Islet precursor cell (in vitro differentiated cells): ENCODE measurements around the gene GAL3ST2.
"Not testable (repeated sequence)": the region's sequence is repeated elsewhere in the genome, so short reads cannot be mapped to it uniquely, and the experiment has no call there.

ENCODE experiments used
- DNase-seq: peaks from one replicate; pipeline ENCODE4 v3.0.0-alpha.2; 2018

GAL3ST2 gene

DNA sequence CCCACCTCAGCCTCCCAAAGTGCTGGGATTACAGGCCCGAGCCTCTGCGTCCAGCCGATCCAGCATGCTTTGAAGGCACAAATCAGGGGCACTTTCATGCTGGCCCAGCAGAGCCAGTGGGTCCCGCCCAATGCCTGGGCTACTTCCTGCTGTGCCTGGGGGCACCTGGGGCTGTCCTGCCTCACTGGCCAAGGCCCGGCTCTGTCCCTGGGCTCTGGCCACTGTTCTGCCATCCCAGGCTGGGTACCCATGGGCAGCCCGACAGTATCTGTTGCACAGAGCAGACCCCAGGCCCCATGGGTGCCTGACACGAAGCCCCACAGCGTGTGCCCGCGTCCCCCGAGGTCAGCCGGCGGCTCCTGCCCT, 6.8 kb upstream of the GAL3ST2 start:
- DNase-seq: peak; percentile 45

DNA sequence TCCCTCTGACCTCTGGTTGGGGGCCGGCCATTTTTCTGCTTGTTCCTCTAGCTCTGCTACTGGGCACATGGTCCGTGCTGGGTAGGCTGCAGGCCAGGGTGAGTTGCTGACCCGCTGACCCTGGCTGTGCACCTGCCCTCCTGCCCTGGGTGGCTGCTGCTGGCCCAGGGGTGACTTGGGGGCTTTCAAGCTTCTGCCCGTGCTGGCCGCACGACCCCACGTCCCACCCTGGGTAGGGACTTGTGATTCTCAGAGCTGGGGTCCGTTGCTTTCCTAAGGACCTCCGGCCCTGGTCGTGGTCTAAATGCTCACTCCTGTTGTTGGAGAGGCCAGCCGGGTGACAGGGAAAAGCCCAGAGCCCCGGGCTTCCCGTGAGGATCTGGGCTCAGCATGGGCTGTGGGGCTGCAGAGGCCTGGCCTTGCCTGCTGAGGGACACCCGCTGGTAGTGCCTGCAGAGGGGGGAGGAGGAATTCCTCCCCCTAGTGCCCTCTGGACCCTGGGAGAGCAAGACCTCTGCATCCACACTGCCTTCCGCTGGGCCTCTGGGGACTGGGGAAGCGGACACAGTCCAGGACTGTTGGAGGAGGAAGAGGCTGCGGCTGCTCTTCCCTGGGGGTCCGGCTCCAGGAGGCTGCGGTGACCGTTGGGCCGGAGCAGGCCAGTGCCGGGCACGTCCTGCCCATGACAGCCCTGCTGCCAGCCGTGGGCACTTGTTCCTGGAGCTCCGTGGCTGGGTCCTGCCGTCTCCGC, 6.3 kb upstream of the GAL3ST2 start:
- peak; percentile 56 for DNase-seq

- DNase-seq: no peak
These were observed 5.7 kb upstream of the GAL3ST2 start for GRCh38 chr2:241770936-241771285.

GRCh38 chr2:241771286-241772062, 5.1 kb upstream of the GAL3ST2 start:
- peak; percentile 53 for DNase-seq

DNA sequence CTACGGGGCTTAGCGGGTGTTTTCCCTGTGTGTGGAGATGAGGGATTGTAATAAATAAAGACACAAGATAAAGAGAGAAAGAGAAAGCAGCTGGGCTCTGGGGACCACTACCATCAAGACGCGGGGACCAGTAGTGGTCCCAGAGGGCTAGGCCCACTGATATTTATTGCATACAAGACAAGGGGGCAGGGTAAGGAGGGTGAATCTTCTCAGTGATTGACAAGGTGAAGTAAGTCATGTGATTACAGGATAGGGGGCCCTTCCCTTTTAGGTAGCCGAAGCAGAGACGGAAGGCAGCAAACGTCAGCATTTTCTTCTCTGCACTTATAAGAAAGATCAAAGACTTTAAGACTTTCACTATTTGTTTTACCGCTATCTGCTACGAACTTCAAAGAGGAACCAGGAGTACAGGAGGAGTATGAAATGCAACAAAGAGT, 4.5 kb upstream of the GAL3ST2 start:
- no peak for DNase-seq

DNA sequence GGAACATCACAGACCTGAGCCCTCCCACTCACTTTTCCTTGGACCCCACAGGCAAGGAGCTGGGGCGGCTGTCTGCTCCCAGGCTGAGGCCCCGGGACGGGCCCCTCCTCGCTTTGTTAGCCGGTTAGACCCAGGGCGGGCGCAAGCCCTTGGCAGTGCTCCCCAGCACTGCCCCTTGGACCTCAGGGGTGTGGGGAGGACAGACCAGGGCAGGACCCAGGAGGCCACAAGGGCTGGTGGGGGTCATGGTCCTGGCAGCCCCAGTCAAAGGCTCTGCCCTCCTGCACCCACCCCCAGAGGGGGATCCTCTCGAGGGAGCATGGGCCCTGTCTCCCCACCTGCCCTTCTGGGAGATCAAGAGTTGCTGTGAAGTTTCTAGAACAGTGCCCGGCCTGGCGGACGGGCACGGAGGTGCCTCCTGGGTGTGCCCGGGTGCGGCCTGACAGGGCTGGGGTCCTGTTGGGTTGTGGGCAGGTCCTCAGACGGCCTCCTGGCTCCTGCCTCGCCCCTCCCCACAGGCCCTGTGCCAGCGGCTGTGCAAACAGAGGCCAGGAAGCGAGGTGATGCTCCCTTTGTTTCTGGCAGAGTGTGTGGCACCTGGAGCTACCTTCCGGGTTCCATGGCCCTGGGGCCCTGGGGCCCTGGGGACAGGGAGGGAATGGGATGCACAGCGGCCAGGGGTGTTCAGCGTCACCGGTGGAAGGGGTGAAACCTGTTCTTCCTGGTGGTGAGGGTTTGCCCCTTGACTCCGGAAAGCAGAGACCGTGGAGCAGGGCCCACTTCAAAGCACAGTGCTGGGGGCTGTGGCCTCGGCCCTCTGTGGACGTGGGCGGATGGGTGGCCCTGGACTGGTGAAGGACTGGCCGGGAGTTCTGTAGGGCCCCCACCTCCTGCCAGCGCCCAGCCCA, 2.9 kb upstream of the GAL3ST2 start:
- DNase-seq: no peak

DNA sequence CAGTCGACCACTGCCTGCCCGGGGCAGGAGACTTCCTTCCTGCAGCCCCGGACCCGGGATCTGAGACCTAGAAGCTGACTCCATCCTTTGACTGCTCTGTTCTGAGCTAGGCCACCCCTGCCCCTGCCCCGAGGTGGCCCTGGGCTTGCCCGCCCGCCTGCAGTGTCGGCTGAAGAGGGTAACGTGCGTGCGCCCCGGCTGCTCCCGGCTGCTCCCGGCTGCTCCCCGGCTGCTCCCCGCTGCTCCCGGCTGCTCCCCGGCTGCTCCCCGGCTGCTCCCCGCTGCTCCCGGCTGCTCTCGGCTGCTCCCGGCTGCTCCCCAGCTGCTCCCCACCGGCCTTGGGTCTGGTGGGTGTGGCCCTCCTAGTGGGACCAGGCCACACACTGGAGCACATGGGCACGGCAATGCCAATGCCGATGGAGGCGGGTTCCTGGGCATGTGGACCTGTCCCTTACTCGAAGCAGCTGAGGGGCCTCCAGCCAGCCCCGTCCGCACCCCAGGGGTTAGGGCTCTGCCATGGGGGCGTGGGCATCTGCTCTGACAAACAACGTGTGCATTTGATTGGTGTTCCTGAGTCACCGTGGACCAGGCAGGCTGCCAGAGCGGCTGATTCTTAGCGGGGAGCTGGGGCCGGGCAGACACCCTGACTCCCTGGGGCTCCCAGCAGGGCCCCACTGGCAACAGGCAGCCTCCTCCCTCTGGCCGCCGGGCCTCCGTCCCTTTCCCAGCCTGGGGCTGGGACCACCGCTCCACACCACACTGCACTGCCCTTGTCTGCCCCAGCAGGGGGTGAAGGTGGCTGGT, 2.0 kb upstream of the GAL3ST2 start:
- peak; percentile 49 for DNase-seq

- peak; percentile 48 for DNase-seq
These were observed 1.1 kb upstream of the GAL3ST2 start for GRCh38 chr2:241775223-241776177.

- no peak for DNase-seq
These were observed 606 bp downstream of the GAL3ST2 start for GRCh38 chr2:241777170-241777685.

DNA sequence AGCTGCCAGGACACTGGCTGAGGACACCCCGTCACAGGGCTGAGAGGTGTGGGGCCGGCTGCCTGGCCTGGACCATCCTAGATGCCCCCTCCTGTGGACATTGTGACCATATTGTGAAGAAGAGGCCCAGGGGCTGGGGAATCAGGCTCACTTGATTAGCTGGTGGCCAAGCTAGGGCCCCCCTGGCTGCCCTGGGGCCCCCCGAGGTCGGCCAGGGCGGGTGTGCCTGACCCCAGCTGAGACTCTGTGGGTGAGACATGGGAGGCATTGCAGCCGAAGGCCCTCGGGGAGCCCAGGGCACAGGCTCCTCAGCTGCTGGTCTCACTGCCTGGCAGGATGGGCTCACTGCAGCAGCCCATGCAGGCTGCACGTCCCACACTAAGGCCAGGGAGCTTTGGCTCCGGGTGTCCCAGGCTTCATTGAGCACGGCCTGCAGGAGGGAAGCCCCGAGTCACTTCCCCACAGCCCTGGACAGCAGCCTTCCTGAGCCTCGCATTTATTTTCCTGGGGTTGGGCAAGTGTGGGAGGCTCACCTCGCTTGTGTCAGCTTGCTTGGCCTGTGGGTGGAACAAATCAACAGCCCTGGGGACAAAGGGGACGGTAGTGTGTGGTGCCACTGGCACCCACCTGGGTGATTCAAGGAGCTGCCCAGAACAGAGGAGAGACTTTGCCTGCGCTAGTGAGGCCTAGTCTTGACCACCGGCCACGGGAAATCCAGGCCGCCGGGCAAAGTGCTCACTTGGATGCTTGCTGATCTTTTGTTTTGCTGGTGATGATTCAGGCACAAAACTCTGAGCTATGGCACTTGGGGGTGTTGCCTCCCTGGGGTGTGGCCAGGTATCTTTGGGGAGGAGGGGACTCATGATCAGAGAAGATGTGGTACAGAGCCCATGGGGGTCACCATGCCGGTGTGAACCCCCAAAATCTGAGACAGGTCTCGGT, 1.3 kb downstream of the GAL3ST2 start:
- no peak for DNase-seq

DNA sequence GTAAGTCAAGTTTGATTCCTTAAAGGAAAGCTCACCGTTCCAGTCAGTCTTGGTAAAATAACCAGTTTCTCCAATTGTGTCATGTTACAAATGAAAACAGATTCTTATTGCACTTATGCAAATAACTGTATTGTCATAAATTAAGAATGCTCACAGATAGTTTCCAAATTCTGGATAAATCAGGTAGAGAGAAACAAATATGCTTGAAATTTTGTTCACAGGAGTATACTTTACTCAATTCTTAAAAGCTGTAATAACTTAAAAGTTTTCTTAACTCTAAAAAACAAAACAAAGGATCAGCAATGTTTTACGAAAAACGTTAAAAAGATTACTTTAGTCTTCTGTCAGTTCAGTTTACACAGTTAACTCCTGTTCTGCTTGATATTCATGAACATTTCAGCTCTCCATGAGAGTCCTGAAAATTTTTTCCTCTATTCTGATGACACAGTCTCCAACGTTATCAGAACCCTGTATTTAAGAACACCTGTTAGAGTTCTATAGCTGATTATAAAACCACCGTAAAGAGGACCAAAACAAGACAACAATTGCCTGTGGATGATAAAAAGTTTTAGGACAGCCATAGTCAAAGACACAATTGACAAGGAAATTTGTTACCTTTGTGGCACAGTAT, 4.4 kb downstream of the GAL3ST2 start:
- no peak for DNase-seq

GRCh38 chr2:241782053-241782452, 5.4 kb downstream of the GAL3ST2 start:
- not testable (repeated sequence) for DNase-seq

GRCh38 chr2:241788135-241788534, 11.5 kb downstream of the GAL3ST2 start:
- no peak for DNase-seq

DNA sequence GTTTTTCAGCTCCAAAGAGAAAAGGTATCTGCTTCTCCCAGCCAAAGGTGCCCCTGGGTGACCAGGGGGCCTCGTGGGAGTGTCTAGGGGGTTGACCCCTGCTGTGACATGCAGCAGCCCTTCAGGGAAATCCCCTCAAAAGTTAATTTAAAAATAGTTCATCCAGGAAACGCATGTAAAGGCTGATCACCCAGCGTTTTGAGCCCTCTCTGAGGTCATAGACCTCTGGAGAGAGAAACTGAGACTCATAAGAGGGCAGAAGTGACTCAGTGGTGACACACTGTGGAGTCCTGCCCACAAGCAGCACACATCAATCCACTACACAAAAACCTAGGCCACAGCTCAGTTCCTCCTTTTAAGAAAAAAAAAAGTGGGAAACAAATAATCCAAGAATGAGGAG, 11.9 kb downstream of the GAL3ST2 start:
- no peak for DNase-seq

GRCh38 chr2:241791385-241791784, 14.8 kb downstream of the GAL3ST2 start:
- DNase-seq: not testable (repeated sequence)

DNA sequence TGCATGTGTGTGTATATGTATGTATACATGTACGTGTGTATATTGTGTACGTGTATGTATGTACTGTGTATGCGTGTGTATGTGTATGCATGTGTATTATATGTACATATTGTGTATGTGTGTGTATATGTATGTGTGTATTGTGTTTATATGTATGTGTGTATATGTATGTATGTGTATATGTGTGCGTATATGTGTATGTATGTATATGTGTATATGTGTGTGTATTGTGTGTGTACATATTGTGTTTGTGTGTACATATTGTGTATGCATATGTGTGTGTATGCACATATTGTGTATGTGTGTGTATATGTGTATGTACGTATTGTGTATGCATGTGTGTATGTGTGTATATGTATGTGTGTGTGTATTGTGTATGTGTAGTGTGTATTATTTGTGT, 16.8 kb downstream of the GAL3ST2 start:
- DNase-seq: no peak

- no peak for DNase-seq
These were observed 17.7 kb downstream of the GAL3ST2 start for GRCh38 chr2:241794250-241794823.

- no peak for DNase-seq
These were observed 18.7 kb downstream of the GAL3ST2 start for GRCh38 chr2:241795021-241795999.
